HG03378 (cell line): ENCODE data around the gene POU3F3.

ENCODE experiments used
- ATAC-seq: cut with Tn5 transposase; IDR thresholded peaks from one replicate; pipeline ENCODE4 v1.9.1; 2021; ENCODE audit warnings: mild to moderate bottlenecking, moderate library complexity; ENCODE audit not compliant: unreplicated experiment

The POU3F3 gene

GRCh38 chr2:104859766-104860450 lies 6.0 kb downstream of the POU3F3 start:
- ATAC-seq, result no peak

- ATAC-seq, result no peak
Observed at GRCh38 chr2:104860451-104860790, 6.5 kb downstream of the POU3F3 start.

- no peak for ATAC-seq
Observed at GRCh38 chr2:104861351-104862057, 7.6 kb downstream of the POU3F3 start.

- ATAC-seq, result no peak
Observed at GRCh38 chr2:104862058-104862941, 8.4 kb downstream of the POU3F3 start.

GRCh38 chr2:104863146-104863467 lies 9.2 kb downstream of the POU3F3 start:
- ATAC-seq, result no peak

- no peak for ATAC-seq
Observed at GRCh38 chr2:104863468-104864279, 9.8 kb downstream of the POU3F3 start.

- no peak for ATAC-seq
Observed at GRCh38 chr2:104864280-104865095, 10.6 kb downstream of the POU3F3 start.

GRCh38 chr2:104865096-104865470 lies 11.2 kb downstream of the POU3F3 start:
- ATAC-seq, result no peak

- ATAC-seq, result no peak
Observed at GRCh38 chr2:104866122-104866864, 12.4 kb downstream of the POU3F3 start.

GRCh38 chr2:104866883-104867812 lies 13.2 kb downstream of the POU3F3 start:
- ATAC-seq, result no peak

- ATAC-seq, result no peak
Observed at GRCh38 chr2:104867813-104868504, 14.0 kb downstream of the POU3F3 start.

- no peak for ATAC-seq
Observed at GRCh38 chr2:104868505-104868866, 14.6 kb downstream of the POU3F3 start.

GRCh38 chr2:104870100-104870975 lies 16.4 kb downstream of the POU3F3 start:
- ATAC-seq, result no peak

- ATAC-seq, result no peak
Observed at GRCh38 chr2:104871649-104871971, 17.7 kb downstream of the POU3F3 start.

- ATAC-seq, result no peak
Observed at GRCh38 chr2:104871972-104872865, 18.3 kb downstream of the POU3F3 start.
